HG02870 (cell line): ENCODE data around the gene NR2F6.

Source experiments
- ATAC-seq: cut with Tn5 transposase; IDR thresholded peaks from one replicate; pipeline ENCODE4 v1.9.1; 2021; ENCODE audit warnings: mild to moderate bottlenecking, moderate library complexity; ENCODE audit not compliant: unreplicated experiment

Gene NR2F6

DNA sequence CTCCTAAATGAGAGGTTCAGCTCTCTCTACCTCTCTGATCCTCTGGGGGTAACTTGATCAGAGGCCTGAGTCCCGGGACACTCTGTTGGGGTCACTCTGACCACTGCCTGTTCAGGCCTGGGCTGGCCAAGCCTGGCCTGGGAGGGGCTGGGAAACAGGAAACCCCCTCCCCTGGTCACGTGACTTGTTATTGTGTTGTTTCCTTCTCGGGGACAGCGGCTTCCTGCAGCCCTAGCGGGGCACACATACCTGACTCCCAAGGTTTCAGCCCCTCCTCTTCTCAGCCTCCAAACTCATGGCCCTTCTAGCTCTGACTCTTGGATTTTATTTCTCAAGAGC, 18.9 kb upstream of the NR2F6 start, which contains the start of gene USHBP1:
Gene USHBP1 (minus strand): TSS at position 105 of the 339 bp plus-strand sequence. CDS start 446 bp downstream, outside the sequence.
- no peak for ATAC-seq

DNA sequence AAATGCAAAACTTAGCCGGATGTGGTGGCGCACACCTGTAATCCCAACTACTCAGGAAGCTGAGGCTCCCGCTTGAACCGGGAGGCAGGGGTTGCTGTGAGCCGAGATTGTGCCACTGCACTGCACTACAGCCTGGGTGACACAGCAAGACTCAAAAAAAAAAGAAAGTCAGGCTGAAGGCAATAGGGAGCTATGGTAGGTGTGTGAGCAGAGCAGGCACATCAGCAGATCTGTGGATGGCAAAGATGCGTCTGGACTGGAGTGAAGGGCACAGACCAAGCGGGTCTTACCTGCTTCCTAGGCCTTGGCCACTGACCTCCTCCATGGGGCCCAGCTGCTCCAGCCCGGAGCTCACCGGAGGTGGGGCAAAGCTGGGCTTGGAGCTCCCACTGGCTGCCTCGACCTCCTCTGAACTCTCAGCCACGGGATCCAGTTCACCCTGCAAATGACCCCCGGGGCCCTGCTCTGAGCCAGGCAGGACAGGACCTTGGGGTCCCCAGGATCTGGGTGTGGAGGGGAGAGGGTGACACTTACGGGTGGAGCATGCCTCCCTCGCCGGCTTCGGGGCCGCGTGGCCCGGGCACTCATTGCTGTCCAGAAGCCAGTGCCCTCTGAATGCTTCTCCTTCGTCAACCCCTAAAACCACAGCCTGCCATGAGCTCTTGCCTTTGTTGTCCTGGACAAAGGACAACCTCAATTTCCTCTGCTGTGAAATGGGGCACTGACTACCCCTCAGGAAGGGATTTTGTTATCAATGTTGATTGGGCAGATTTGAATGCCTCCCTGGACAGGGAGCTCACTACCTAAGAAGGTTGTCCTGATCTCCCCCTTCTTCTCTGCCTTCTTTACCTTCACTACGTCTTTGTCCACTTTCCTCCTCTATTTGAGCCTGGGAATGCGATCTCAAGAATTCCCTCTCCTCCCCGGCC, 18.3 kb upstream of the NR2F6 start:
- no peak for ATAC-seq

DNA sequence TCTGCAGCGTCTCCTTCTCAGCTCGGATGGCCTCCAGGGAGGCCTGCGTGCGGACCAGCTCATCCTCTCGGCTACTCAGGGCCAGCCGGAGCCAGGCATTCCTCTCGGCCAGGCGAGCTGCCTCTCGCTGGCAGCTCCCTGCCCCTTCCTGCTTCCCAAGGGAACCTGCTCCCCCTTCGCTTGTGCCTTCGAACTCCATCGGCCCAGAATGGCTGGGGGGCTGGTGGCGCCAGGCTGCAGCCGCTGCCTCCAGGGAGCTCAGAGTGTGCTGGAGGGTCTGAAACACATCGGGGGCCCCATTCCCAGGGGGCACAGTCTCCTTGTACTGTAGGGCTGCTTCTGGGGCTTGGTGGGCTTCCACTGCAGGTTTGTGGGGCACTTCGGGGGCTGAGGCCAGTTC, 16.8 kb upstream of the NR2F6 start:
- ATAC-seq, result no peak

DNA sequence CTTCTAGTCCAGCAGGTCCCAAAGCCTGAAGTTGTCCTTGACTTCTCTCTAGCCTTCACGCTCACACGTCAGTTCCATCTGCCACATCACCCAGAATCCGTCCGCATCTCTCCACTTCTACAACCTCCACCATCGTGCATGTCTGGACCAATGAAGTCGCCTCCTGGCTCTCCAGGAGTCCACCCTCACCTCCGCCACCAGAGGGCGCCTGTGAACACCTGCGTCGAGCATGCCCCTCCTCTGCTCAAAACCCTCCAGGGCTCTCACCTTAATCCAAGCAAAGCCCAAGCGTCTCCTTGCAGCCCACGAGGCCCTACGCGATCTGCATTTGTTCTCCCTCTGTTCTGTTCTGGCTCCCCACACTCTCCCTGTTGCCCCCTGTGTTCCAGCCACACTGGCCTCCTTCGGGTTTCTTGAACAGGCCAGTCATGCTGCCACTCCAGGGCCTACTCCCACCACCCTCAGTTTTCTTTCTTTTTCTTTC, 15.2 kb upstream of the NR2F6 start:
- no peak for ATAC-seq

DNA sequence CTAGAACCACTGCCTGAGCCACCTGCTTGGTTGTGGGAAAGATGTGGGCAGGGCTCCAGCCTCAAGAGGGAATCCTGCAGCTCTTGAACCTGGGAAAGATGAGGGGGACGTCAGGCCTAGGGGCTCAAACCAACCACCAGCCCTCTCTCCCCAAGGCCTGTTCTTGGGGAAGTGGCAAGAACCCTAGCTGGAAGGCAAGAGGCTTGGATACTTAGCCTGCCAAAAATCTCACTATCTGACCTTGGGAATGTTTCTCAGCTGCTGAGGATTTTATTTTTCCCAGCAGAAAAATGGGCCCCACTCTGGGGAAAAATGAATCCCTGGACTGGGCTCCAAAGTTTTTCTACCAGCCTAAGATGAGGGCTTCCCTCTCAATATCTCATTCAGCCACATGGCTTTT, 14.2 kb upstream of the NR2F6 start:
- ATAC-seq, result no peak

DNA sequence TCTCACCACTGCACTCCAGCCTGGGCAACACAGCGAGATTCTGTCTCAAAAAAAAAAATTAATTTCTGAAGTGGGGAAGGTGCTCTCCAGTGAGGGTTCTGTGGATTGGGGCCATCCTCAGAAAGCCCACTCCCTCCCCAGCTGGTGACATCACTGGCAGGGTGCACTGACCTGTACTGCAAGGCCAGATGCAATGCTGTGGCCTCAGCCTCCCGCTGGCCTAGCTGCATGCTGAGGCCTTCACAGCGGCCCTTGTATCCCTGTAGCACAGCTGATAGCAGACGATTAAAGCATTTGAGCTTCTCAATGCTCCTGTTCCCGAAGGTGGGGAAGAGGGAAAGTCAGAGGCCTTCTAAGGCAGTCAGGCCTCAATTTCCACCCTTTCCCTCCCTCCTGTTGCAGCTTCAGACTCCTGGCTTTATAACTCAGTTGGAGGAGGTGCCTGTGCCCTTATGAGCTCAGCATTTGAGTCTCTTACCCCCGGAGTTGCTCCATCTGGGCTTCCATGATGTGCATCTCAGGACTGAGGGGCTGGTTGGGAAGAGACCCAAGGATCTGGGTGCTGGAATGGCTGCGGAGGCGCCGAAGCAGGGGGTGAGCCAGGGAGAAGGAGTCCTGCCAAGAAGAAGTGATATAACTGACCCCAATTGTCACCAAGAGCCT, 13.5 kb upstream of the NR2F6 start:
- ATAC-seq, result no peak

DNA sequence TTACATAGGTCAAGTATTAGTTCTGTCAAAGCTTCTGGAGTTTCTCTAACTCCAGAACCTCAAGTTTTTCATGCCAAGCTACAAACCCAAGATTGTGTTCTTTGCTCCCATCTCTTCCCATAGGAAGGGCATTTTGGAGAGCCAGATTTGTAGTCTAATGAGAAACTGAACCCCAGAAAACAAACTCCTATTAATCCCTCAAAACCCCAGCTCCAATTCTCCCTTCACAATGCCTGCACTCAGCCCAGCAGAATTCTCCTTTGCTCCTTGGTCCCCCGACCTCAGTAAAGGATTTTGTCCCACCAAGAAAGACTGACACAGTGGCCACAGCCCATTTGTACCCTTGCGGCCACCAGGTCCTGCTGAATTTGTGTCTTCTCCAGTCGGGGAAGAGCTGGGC, 10.4 kb upstream of the NR2F6 start:
- ATAC-seq, result no peak

DNA sequence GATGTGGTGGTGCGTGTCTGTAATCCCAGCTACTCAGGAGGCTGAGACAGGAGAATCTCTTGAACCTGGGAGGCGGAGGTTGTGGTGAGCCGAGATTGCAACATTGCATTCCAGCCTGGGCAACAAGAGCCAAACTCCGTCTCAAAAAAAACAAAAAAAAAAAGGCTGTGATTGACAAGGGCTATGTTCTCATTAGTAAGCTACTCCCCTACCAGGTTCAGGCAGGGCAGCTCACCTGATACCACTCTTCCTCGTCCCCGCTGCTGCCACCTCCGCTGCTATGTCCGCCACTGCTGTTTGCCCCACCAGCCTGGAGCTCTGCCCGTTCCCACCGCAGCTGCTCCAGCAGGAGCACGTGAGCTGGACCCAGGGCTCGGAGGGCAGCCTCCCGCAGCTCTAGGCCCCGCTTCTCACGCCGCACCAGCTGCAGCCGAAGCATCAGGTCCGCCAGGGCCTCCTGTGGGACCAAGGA, 9.5 kb upstream of the NR2F6 start:
- no peak for ATAC-seq

DNA sequence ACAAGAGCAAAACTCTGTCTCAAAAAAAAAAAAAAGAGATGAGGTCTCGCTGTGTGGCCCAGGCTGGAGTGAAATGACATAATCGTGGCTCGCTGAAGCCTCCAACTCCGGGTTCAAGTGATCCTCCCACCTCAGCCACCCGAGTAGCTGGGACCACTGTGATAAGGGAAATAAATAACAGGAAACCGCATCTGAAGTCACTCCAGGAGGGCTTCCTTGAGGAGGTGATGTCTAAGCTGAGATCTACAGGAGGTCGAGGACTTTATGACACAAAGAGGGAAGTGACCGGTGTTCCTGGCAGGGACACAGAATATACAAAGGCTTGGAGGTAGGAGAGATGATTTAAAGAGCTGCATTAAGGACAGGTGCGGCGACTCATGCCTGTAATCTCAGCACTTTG, 8.9 kb upstream of the NR2F6 start:
- ATAC-seq, result no peak

DNA sequence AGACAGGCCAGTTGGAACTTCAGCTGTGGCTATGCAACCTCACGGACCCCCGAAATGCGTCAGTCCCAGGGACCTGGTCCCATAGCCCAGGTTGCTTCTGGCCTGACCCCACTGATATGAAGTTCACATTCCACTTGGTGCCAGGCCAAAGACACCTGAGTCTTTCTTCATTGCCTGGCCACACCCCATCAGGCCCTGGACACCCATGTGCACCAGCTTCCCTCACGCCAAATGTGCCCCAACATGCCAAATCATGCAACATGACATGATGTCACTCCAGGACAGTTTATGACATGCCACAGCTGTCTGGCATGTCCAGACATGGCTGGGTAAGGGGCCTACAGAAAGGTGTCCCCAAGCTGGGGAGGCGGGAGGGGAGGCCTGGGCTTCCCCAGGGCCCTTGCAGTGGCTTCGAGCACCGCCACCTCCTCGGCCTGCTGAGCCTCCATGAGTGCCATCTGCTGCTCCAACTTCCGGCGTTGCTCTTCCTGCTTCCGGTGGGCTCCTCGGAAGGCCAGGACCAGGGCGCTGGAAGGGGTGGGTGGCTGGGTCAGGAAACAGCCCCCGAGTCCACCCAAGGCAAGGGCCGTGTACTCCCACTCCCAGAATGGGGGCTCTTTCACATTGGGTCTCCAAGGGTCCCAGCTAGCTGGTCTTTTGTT, 4.3 kb upstream of the NR2F6 start:
- ATAC-seq, result no peak

DNA sequence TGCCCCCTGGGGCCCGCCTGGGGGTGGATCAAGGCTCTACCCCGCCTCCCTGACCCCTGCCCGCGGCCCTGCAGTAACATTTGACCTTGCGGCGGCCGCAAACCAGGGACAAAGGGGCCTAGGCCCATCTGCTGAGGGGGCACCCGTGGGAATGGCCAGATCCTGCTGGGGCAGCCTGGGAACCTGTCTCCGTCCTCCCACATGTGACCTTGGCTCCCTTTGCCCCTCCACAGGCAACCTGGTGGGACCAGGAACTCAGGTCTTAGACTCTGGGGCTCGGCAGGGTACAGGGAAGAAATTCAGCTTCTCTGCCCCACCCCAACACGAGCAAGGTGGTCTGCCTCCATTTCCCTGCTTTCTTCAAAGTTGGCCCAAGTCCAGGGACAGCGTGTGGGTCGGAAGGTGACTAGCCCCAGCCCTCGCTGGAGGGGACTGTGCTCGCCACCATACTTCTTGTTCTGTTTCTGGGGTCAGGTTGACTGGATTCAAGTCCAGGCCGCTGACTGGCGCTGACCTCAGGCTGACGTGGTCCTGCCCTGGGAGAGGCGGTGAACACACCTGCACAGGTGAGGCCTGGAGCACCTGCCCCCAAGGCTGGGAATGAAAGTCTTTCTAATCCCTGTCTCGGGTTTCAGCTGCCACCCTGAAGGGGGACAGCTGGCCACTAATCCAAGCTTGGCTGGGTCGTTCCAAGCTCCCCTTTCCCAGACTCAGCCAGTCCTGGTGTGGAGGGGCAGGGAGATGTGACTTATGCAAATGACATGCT, 2.5 kb upstream of the NR2F6 start:
- no peak for ATAC-seq

DNA sequence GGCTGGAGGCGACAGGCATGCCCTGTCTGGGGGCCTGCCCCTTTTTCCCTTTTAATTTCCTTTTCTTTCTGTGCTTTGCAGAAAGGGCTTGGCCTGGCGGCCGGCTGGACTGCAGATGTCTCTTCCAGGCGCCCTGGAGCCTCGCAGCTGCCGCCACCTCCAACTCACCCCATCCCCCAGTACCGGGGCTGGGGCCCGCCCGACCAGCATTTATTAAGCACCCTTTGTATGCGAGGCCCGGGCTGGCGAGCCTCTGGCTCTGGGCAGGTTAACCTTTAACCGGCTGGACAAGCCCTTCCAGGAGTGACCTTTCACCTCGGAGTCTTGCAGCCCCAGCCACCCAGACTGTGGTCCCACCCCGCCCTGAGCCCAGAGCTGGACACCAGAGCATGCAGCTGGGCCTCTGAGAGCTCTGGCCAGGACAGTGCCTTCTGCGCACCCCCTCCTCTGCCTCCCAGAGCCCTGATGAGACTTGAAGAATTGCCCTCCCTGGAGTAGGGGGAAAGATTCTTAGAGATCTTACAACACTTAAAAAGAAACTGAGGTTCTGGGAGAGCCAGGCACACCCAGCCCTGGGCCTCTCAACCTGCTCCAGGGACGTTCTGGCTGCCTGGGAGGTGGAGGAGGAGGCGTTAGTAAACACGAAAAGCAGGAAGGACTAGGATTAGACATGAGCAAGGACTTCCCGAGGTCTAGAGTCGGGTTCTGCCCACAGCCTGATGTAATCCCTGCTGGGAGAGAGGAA, 1.1 kb upstream of the NR2F6 start:
- ATAC-seq, result no peak

DNA sequence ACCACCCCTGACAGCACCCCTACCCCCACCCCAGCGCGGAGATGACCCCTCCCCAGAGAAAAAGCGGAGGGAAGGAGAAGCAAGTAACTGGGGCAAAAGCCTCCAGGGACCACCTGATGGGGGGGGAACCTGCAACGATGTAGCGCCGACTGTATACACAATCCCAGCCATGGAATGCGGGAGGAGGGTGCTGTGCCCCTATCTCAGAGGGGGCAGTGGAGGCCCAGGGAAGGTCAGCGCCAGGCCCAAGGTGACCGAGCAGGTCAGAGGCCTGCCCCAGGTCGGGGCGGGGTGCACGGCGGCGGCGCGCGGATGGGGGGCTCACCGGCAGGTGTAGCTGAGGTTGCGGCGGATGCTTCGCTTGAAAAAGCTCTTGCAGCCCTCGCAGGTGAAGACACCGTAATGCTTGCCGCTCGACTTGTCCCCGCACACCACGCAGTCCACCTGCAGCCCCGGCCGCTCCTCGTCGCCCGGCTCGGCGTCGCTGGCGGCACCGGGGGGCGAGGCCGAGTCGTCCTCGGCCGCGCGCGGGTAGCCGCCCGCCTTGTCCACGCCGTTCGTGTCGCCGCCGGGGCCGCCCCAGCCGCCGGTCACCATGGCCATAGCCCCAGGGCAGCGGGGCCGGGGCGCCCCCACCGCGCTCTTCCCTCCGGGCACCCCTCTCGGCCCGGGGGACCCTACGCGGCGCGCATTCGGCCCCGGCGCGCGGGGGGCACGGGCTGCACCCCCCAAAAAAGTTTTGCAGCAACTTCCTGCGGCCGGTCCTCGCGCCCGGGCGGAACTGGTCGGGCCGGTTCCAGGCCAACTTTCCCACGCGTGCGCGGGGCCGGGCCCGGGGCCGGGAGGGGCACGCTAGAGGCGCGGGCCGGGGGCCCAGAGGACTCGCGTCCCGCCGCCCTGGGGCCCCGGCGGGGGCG, 843 bp downstream of the NR2F6 start:
- no peak for ATAC-seq

DNA sequence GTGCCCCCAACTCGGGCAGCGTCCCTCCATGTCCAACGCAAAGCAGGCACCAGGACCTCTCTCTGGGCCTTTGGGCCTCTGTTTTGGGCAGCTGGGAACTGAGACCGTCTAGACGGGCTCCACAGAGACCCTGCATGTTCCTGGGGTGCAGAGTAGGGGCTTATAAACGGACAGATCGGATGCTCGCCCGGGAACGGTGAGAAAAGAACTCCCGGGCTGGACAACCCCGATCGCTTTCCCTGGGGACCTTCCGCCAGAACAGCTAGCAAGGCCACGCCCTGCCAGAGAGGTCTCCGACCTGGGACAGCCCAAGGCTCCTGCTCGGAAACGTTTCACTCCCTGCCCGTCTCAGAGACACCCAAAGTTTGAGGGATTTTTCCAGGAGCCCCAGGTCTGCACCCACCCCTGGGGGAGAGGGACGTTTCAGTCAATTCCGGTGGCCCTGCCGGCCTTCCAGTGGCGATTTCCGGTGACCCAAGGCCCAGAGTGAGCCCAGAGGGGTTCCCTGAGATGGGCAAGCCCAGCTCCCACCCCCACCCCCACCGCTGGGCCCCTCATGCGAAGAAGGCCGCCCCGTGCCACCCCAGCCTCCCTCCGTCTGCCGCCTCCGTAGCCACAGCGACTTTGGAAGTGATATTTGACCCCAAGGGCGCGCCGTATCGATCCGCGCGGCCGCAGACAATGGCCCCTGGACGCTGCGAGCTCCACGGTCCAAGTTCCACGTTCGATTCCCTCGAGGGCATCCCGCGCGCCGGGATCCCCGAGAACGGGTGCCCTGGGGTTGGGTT, 1.7 kb downstream of the NR2F6 start:
- ATAC-seq, result no peak

DNA sequence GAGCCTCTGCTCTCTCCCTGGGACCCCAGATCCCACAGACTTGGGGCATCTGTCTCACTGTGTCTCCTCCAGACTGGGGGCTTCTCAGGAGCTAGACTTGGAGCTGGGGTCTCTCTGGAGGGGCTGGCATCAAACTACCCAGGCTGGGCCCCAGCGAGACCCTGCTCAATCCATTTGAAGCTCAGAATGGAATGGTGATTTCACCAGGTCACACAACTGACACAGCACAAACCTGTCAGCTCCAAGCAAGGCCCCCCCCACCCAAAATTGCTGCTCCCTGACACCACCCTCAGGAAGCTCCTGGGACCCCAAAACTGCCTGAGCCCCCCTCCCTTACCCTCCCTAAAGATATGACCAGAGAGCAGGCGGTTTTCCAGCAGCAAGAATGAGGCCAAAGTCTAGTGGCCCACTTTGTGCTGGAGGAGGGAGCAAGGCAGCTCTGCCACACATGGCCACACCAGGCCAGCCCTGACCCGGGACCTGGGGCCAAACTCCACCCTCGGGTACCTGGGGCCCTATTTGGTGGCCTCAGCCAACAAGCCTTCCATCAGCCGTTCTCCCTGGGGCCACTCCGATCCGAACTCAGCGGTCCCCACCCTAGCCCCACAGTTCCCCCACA, 2.4 kb downstream of the NR2F6 start:
- no peak for ATAC-seq

DNA sequence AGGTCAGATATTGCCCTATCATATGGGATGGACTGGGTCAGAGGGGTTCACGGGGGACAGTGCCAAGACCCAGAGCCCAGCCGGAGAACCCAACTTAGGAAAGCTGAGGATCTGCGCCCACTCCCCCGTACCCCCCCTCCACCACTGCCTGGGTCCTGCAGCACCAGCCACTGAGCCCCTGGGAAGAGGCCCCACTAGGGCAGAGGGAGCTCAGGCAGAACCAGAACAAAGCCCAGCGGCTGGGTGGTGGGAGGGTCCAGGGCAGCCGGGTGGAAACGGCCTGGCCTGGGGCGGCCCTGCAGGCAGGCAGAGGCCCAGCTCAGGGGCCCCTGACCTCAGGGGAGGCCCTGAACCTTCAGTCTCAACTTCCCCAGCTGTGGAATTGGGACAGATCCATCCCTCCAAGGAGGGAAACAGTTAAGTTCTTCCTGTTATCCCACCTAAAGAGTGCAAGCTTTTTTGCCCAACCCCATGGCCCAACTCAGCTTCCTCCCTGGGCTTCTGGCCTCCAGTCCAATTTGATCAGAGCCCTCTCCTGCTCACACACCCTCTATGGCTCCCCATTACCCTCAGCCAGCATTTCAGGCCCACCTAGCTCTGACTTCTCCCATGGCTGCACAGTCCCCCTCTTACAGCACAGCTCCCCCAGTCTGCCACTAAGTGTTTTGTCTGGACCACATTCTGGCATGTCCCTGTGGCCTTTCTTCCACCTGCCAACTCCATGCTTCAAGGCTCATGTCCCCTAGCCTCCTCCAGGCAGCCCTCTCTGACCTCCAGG, 3.1 kb downstream of the NR2F6 start:
- ATAC-seq, result no peak

DNA sequence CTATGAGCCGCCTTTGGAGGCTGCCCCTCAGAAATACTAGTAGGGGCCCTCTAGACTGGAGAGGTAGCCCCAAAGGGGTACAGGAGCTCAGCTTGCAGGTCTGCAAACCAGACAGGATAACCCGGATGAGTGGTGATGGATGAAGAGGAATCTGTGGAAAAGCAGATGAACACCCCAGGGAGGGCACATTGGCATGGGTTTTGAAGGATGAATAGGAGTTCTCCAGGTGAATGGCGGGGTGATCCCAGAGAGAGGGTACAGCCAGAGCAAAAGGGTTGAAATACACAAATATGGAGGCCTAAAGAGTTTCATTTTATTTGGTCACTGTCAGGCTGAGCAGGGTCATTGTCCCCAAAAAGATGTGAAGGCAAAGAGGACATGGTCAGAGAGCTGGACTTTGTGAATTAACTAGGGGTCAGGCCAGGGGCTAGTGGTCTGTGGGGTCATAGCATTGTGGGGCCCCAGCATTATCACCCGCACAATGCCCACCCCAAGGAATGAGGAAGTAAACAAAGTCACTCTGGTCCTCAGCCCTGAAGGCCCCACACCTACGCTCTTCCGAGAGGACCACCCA, 4.8 kb downstream of the NR2F6 start:
- no peak for ATAC-seq
